Right atrium auricular region (tissue), 2 donors: Measurements from ENCODE around the gene FOXP1. TPM values are rescaled to one million over a fixed set of nuclear protein-coding genes. Genes with fewer than 3 reads are reported as not detected.

ENCODE experiments used
- DNase-seq: peaks from one replicate; pipeline ENCODE4 v3.0.0-alpha.2; 2019; ENCODE audit warnings: low spot score
- H3K27ac ChIP-seq, 2 donors: fragments of 200-600 bp; sonication (generic); 1 replicate in 1 of 2; 2 replicates in 1 of 2; pipeline ENCODE4 v1.5.1; 2016 to 2019
- H3K27me3 ChIP-seq, 2 donors: fragments of 200-600 bp; sonication (generic); one replicate each; pipeline versions ENCODE4 v1.5.1 to v1.6.0; 2017 to 2019
- H3K36me3 ChIP-seq: fragments of 200-600 bp; sonication (generic); one replicate; pipeline ENCODE4 v1.5.1; 2016
- H3K4me1 ChIP-seq, 2 donors: fragments of 200-600 bp; sonication (generic); one replicate each; pipeline versions ENCODE4 v1.5.1 to v1.6.0; 2017 to 2019
- H3K4me3 ChIP-seq, 2 donors: fragments of 200-600 bp; sonication (generic); 1 replicate in 1 of 2; 2 replicates in 1 of 2; pipeline ENCODE4 v1.5.1; 2017 to 2019; ENCODE audit warnings: mild to moderate bottlenecking in 1 of 2, moderate library complexity in 1 of 2
- H3K9me3 ChIP-seq, 2 donors: fragments of 200-600 bp; sonication (generic); one replicate each; pipeline ENCODE4 v1.5.1; 2019
- total RNA-seq, 2 donors: library from RNA; depleted of rRNA; stranded (reverse); fragments of >200 nt; gene quantifications; one replicate each; pipeline ENCODE4 v1.1.0, GENCODE V29; 2016
- TF ChIP-seq, protein P1 (sequence below), 2 donors: fragments of 200-600 bp; sonication (generic); IDR thresholded peaks; one replicate each; pipeline ENCODE4 v1.5.1; 2019; ENCODE audit warnings: antibody characterized with exemption in 2 of 2

Gene FOXP1
- total RNA-seq, 2 donors from 2014 or later: 39.2 to 59.0 TPM

DNA sequence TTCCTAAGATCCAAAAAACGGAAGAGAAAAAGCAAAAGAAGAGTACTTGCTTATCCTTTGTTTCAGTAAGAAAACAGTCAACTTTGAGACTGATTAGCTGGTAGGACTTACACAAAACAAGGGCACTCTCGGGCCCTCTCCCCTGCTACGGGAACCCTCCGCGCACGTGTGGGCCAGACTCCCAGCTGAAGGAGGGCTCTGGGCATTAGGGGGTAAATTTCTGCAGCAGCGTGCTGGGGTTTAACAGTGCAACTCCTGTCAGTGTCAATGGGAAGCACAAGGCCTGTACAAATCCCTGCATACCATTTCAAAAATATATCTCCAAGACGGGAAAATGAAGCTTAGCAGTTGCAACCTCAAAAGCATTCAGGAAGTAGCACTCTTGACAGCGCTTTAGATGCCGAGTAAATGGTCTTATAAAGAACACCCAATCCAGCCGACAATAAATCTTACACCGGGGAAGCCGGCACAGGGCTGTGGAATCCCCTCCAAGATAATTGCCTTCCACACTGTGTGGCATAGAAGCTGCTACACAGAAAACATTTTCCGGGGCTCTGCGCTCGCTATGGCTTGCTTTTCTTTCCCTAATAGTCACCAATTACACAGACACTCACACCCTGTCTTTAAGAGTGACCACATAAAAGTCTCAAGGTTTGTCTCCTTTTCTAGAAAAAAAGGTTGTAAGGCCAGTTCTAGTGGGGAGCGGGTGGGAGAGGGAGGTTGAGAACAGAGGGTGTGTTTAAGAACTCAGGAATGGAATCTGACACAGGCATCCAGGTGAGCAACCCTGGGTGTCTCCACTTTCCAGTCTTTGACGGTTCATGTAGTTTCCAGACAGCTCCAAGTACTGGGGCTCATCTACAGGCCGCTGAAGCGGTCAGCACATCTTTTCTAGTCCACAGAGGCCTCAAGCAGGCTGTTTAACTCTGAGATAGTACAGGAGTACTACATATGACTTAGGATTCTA, 512.7 kb downstream of the FOXP1 start:
- H3K27ac ChIP-seq: peak overlapping the region; percentile 45 to 59
- DNase-seq: no peak
- TF ChIP-seq, protein P1, sequence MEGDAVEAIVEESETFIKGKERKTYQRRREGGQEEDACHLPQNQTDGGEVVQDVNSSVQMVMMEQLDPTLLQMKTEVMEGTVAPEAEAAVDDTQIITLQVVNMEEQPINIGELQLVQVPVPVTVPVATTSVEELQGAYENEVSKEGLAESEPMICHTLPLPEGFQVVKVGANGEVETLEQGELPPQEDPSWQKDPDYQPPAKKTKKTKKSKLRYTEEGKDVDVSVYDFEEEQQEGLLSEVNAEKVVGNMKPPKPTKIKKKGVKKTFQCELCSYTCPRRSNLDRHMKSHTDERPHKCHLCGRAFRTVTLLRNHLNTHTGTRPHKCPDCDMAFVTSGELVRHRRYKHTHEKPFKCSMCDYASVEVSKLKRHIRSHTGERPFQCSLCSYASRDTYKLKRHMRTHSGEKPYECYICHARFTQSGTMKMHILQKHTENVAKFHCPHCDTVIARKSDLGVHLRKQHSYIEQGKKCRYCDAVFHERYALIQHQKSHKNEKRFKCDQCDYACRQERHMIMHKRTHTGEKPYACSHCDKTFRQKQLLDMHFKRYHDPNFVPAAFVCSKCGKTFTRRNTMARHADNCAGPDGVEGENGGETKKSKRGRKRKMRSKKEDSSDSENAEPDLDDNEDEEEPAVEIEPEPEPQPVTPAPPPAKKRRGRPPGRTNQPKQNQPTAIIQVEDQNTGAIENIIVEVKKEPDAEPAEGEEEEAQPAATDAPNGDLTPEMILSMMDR (IDR thresholded peaks at IDR 0.05): no peak

DNA sequence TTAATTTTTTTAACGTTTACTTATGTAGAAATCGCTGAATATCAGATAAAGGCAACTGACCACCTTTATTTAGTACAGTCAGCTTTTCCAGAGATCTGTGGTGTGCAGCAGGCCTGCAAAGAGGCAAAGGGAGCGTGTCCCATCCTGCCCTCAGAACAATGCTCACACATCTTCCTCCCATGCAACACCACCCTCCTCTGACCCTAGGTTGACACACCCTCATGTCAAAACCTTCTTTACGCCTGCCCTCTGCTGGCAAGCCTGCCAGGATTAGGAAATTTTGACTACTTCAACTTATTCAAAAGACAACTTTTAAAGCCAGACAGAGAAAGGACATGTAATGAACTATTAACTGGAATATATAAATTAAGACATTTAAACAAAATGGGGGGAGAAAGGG, 513.7 kb downstream of the FOXP1 start:
- Histone ChIP-seq H3K4me1 (peaks cover 0 to 45% of the 10 kb centered on the region in 2 donors), H3K4me3 (no peak overlapping the region)

More for the DNA sequence above, 512.7 kb downstream of the FOXP1 start:
- Histone ChIP-seq H3K4me3 (no peak overlapping the region), H3K9me3 (no peaks in the 10 kb centered on the region), H3K4me1 (peaks cover 0 to 46% of the 10 kb centered on the region in 2 donors), H3K36me3 (no peaks in the 10 kb centered on the region), H3K27me3 (no peaks in the 10 kb centered on the region)

DNA sequence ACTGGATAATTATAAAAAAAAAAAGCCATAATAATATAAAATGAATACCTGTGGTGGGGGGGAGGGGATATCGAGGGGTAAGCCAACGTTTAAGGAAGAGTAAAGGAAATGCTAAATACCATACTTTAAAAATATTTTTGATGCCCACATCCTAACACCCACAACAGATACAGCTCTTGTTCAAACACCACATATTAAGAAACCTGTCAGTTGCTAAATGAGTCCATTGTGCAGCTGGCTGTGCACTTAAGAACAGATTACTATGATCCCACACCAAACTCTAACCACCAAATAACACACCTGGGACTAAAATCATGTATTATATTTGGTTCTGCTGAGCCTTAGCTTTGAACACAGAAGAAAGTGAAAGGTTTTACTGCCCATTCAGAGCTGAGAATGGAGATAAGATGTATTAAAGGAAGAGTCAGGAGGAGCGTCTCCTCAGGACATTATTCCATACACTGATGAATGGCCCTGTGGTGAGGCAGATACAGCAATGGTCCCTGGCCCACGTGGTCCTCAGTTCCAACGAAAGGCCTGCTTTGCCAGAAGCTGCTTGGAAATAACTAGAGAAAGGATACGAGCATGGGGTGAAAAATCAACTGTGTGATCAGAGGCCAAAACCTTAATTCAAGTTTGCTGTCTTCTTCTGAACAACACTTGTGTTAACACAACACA, 515.4 kb downstream of the FOXP1 start:
- peaks cover 0 to 43% of the 10 kb centered on the region in 2 donors for H3K4me1 ChIP-seq
- no peaks in the 10 kb centered on the region for H3K27me3 ChIP-seq
- no peaks in the 10 kb centered on the region for H3K9me3 ChIP-seq
- no peak for DNase-seq
- H3K27ac ChIP-seq: peak overlapping the region in 1 of 2 donors; percentile 5
- no peaks in the 10 kb centered on the region for H3K36me3 ChIP-seq
- TF ChIP-seq, protein P1 (IDR thresholded peaks at IDR 0.05): no peak
- H3K4me3 ChIP-seq: no peak overlapping the region

More for the DNA sequence above, 513.7 kb downstream of the FOXP1 start:
- Histone ChIP-seq H3K27me3 (no peaks in the 10 kb centered on the region), H3K36me3 (no peaks in the 10 kb centered on the region), H3K27ac (peak overlapping the region; percentile 5 to 59), H3K9me3 (no peaks in the 10 kb centered on the region)
- TF ChIP-seq, protein P1 (IDR thresholded peaks at IDR 0.05): peak in 1 of 2 donors; percentile 67
- peak; percentile 88 for DNase-seq

DNA sequence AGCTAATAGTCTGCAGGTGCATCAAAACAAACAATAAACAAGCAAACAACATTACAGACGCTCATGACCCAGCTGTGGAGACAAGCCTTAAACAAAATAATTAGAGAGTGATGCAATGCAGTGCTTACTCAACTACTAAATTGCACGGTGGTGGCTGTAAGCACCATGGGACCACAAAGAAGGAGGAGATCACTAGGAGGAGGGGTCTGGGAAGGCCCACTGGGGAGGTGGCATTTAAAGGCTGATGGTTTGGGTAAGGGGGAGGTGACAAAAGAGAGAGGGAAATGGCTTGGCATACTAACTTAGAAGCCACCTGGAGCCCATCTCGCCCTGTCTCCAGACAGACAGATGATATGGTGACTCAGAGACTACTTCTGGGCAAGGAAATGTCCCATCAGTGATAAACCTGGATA, 516.7 kb downstream of the FOXP1 start:
- Histone ChIP-seq H3K27ac (peak overlapping the region; percentile 94 to 97), H3K27me3 (no peaks in the 10 kb centered on the region), H3K9me3 (no peaks in the 10 kb centered on the region), H3K4me3 (no peak overlapping the region), H3K36me3 (no peaks in the 10 kb centered on the region), H3K4me1 (peaks cover 0 to 54% of the 10 kb centered on the region in 2 donors)
- DNase-seq: peak; percentile 65
- TF ChIP-seq, protein P1 (IDR thresholded peaks at IDR 0.05): no peak

DNA sequence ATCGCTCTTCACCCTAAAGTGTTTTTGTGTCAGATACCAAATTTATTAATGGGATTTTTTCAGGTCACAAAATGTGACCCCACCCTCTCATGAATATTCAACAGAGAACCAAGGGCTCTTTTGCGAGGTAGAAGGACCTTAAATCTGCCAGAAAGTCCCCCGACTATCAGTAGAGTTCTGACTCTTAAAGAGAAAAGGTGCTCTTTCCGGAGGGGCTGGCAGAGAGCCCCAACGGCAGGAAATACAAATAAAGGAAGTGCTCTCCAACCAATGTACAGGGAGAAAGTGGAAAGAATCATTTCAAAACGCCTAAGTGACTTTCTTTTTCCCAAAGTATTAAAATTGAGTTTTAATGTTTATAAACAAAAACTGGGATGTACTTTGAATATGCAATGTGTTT, 517.2 kb downstream of the FOXP1 start:
- TF ChIP-seq, protein P1 (IDR thresholded peaks at IDR 0.05): no peak
- Histone ChIP-seq H3K36me3 (no peaks in the 10 kb centered on the region), H3K27me3 (no peaks in the 10 kb centered on the region), H3K4me3 (peak overlapping the region in 1 of 2 donors; percentile 28), H3K27ac (peak overlapping the region; percentile 94 to 97), H3K9me3 (no peaks in the 10 kb centered on the region), H3K4me1 (peaks cover 0 to 57% of the 10 kb centered on the region in 2 donors)
- DNase-seq: no peak
